GM12872 (cell line): ENCODE results near the gene ST8SIA2.

Experiments
- TF ChIP-seq, protein P1 (sequence below): IDR thresholded peaks from 3 replicates; pipeline ENCODE4 v1.5.1; 2011; ENCODE audit warnings: low read depth, mild to moderate bottlenecking, low read length, moderate library complexity; ENCODE audit not compliant: insufficient read depth

Gene ST8SIA2

GRCh38 chr15:92365084-92365483 lies 28.6 kb upstream of the ST8SIA2 start:
- TF ChIP-seq, protein P1, sequence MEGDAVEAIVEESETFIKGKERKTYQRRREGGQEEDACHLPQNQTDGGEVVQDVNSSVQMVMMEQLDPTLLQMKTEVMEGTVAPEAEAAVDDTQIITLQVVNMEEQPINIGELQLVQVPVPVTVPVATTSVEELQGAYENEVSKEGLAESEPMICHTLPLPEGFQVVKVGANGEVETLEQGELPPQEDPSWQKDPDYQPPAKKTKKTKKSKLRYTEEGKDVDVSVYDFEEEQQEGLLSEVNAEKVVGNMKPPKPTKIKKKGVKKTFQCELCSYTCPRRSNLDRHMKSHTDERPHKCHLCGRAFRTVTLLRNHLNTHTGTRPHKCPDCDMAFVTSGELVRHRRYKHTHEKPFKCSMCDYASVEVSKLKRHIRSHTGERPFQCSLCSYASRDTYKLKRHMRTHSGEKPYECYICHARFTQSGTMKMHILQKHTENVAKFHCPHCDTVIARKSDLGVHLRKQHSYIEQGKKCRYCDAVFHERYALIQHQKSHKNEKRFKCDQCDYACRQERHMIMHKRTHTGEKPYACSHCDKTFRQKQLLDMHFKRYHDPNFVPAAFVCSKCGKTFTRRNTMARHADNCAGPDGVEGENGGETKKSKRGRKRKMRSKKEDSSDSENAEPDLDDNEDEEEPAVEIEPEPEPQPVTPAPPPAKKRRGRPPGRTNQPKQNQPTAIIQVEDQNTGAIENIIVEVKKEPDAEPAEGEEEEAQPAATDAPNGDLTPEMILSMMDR: no peak

- TF ChIP-seq, protein P1: no peak
Observed at GRCh38 chr15:92365906-92366305, 27.8 kb upstream of the ST8SIA2 start.

DNA sequence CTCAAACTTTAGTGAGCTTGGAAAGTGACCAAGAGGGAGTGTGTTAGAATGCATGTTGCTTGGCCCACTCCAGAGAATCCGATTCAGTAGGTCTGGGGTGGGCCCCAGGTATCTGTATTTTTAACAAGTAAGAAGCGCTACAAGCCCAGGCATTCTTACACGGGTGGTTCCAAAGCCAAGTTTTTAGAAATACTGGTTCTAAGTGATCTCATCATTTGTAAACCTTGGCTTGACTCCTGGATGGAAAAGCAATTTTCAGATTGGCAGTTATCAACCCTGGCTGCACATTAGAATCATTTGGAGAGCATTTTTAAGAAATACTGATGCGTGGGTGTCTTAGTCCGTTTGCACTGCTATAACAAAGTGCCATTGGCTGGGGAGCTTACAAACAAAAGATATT lies 27.3 kb upstream of the ST8SIA2 start:
- TF ChIP-seq, protein P1: no peak

GRCh38 chr15:92375057-92375456 lies 18.6 kb upstream of the ST8SIA2 start:
- TF ChIP-seq, protein P1: no peak

DNA sequence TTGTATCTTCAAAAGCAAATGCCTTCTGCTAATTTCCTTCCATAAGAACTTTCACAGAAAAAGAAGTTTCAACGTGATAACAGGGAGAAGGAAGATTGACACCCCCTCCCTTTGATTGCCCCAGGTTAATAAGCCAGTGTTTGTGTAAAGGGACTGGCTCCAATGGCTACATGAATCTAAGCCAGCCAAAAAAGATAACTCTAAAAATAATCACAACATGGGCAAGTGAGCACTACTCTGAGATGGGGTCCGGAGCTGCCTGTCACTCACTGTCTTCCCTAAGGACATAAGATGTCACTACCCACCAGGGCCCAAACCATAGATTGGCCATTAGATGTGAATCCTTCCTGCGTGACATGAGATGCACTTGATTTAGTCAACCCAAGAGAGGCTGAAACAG lies 17.6 kb upstream of the ST8SIA2 start:
- TF ChIP-seq, protein P1: no peak

GRCh38 chr15:92377083-92377789 lies 16.4 kb upstream of the ST8SIA2 start:
- TF ChIP-seq, protein P1: no peak

- TF ChIP-seq, protein P1: peak; percentile 83
Observed at GRCh38 chr15:92383519-92384324, 10.0 kb upstream of the ST8SIA2 start.
